ENCODE measurements around the gene PRKCB. TPM values are rescaled to one million over a fixed set of nuclear protein-coding genes. Genes with fewer than 3 reads are reported as not detected.

The PRKCB gene
- total and polyA plus RNA-seq, 2 experiments from 2014 or later, result 3.7 to 16.4 TPM

DNA sequence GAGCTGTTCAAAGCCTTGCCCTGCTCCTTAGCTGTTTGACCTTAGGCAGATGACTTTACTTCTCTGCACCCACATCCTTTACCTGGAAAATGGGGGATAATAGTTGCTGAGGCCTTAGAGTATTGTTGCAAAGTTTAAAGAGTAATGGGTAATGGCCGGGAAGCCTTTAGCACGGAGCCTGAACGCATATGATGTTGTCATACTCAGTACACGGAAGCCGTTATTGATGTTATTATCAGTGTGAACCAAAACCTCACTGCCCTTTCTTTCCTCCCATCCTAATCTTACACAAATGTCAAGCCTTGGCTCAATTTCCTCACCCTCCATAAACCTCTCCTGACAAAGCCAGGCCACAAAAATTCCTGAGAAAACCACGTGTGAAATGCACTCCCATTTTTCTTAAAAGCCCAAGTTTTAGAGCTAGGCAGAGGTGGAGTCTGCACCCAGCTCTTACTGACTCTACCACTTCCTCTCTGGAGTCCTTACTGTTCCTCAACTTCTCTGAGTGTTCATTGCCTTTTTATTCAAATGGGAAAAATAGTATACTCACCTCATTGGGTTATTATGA is 353.1 kb downstream of the PRKCB start:
- Mint-ChIP-seq H3K27ac (no peak overlapping the region), H3K4me1 (peaks cover 16% of the 10 kb centered on the region), H3K9me3 (no peaks in the 10 kb centered on the region), H3K27me3 (ENCODE audit: insufficient read depth, low read depth, poor library complexity) (peaks cover 4% of the 10 kb centered on the region), H3K4me3 (no peak overlapping the region), H3K36me3 (ENCODE audit: low read depth) (no peaks in the 10 kb centered on the region; the same call in 2 of the 3 replicates)
- DNase-seq (ENCODE audit: low spot score) (no peak), ATAC-seq (no peak)
- Histone ChIP-seq H3K4me1 (ENCODE audit: insufficient read depth) (peaks cover 8% of the 10 kb centered on the region), H3K27me3 (ENCODE audit: insufficient read depth) (no peaks in the 10 kb centered on the region), H3K4me3 (no peak overlapping the region), H3K79me2 (replicated peaks; ENCODE audit: insufficient read depth) (no peaks in the 10 kb centered on the region), H3F3A (replicated peaks; ENCODE audit: low read depth) (no peaks in the 10 kb centered on the region), H2AFZ (no peak overlapping the region), H3K27ac (ENCODE audit: low read depth) (no peak overlapping the region), H4K20me1 (replicated peaks; ENCODE audit: insufficient read depth) (no peaks in the 10 kb centered on the region), H3K36me3 (ENCODE audit: insufficient read depth) (no peaks in the 10 kb centered on the region), H3K4me2 (no peak overlapping the region), H3K9me2 (ENCODE audit: insufficient read depth) (no peaks in the 10 kb centered on the region)
- TF ChIP-seq EZH2phosphoT487 (IDR thresholded peaks at IDR 0.05; ENCODE audit: unreplicated experiment) (no peak), NANOG (IDR thresholded peaks at IDR 0.05; ENCODE audit: borderline replicate concordance) (no peak), JUNB (IDR thresholded peaks at IDR 0.05; ENCODE audit: unreplicated experiment) (no peak), ZNF114 (CRISPR knock-in tag; IDR thresholded peaks at IDR 0.05) (no peak), POLR2AphosphoS5 (IDR thresholded peaks at IDR 0.05; ENCODE audit: low read depth) (no peak), EZH2 (IDR thresholded peaks at IDR 0.05; ENCODE audit: low read depth, unreplicated experiment) (no peak), STAT1 (IDR thresholded peaks at IDR 0.05; ENCODE audit: unreplicated experiment) (no peak), CREB1 (CRISPR knock-in tag; IDR thresholded peaks at IDR 0.05; ENCODE audit: low read depth) (no peak), ZNF331 (CRISPR knock-in tag; IDR thresholded peaks at IDR 0.05; ENCODE audit: low read depth) (no peak)
- TF ChIP-seq, protein P1, sequence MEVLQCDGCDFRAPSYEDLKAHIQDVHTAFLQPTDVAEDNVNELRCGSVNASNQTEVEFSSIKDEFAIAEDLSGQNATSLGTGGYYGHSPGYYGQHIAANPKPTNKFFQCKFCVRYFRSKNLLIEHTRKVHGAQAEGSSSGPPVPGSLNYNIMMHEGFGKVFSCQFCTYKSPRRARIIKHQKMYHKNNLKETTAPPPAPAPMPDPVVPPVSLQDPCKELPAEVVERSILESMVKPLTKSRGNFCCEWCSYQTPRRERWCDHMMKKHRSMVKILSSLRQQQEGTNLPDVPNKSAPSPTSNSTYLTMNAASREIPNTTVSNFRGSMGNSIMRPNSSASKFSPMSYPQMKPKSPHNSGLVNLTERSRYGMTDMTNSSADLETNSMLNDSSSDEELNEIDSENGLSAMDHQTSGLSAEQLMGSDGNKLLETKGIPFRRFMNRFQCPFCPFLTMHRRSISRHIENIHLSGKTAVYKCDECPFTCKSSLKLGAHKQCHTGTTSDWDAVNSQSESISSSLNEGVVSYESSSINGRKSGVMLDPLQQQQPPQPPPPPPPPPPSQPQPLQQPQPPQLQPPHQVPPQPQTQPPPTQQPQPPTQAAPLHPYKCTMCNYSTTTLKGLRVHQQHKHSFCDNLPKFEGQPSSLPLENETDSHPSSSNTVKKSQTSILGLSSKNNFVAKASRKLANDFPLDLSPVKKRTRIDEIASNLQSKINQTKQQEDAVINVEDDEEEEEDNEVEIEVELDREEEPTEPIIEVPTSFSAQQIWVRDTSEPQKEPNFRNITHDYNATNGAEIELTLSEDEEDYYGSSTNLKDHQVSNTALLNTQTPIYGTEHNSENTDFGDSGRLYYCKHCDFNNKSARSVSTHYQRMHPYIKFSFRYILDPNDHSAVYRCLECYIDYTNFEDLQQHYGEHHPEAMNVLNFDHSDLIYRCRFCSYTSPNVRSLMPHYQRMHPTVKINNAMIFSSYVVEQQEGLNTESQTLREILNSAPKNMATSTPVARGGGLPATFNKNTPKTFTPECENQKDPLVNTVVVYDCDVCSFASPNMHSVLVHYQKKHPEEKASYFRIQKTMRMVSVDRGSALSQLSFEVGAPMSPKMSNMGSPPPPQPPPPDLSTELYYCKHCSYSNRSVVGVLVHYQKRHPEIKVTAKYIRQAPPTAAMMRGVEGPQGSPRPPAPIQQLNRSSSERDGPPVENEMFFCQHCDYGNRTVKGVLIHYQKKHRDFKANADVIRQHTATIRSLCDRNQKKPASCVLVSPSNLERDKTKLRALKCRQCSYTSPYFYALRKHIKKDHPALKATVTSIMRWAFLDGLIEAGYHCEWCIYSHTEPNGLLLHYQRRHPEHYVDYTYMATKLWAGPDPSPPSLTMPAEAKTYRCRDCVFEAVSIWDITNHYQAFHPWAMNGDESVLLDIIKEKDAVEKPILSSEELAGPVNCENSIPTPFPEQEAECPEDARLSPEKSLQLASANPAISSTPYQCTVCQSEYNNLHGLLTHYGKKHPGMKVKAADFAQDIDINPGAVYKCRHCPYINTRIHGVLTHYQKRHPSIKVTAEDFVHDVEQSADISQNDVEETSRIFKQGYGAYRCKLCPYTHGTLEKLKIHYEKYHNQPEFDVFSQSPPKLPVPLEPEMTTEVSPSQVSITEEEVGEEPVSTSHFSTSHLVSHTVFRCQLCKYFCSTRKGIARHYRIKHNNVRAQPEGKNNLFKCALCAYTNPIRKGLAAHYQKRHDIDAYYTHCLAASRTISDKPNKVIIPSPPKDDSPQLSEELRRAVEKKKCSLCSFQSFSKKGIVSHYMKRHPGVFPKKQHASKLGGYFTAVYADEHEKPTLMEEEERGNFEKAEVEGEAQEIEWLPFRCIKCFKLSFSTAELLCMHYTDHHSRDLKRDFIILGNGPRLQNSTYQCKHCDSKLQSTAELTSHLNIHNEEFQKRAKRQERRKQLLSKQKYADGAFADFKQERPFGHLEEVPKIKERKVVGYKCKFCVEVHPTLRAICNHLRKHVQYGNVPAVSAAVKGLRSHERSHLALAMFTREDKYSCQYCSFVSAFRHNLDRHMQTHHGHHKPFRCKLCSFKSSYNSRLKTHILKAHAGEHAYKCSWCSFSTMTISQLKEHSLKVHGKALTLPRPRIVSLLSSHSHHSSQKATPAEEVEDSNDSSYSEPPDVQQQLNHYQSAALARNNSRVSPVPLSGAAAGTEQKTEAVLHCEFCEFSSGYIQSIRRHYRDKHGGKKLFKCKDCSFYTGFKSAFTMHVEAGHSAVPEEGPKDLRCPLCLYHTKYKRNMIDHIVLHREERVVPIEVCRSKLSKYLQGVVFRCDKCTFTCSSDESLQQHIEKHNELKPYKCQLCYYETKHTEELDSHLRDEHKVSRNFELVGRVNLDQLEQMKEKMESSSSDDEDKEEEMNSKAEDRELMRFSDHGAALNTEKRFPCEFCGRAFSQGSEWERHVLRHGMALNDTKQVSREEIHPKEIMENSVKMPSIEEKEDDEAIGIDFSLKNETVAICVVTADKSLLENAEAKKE (CRISPR knock-in tag; IDR thresholded peaks at IDR 0.05), result no peak
- TF ChIP-seq, protein P2, sequence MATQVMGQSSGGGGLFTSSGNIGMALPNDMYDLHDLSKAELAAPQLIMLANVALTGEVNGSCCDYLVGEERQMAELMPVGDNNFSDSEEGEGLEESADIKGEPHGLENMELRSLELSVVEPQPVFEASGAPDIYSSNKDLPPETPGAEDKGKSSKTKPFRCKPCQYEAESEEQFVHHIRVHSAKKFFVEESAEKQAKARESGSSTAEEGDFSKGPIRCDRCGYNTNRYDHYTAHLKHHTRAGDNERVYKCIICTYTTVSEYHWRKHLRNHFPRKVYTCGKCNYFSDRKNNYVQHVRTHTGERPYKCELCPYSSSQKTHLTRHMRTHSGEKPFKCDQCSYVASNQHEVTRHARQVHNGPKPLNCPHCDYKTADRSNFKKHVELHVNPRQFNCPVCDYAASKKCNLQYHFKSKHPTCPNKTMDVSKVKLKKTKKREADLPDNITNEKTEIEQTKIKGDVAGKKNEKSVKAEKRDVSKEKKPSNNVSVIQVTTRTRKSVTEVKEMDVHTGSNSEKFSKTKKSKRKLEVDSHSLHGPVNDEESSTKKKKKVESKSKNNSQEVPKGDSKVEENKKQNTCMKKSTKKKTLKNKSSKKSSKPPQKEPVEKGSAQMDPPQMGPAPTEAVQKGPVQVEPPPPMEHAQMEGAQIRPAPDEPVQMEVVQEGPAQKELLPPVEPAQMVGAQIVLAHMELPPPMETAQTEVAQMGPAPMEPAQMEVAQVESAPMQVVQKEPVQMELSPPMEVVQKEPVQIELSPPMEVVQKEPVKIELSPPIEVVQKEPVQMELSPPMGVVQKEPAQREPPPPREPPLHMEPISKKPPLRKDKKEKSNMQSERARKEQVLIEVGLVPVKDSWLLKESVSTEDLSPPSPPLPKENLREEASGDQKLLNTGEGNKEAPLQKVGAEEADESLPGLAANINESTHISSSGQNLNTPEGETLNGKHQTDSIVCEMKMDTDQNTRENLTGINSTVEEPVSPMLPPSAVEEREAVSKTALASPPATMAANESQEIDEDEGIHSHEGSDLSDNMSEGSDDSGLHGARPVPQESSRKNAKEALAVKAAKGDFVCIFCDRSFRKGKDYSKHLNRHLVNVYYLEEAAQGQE (IDR thresholded peaks at IDR 0.05; ENCODE audit: unreplicated experiment), result no peak
- TF ChIP-seq, protein P3, sequence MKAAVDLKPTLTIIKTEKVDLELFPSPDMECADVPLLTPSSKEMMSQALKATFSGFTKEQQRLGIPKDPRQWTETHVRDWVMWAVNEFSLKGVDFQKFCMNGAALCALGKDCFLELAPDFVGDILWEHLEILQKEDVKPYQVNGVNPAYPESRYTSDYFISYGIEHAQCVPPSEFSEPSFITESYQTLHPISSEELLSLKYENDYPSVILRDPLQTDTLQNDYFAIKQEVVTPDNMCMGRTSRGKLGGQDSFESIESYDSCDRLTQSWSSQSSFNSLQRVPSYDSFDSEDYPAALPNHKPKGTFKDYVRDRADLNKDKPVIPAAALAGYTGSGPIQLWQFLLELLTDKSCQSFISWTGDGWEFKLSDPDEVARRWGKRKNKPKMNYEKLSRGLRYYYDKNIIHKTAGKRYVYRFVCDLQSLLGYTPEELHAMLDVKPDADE (IDR thresholded peaks at IDR 0.05), result no peak
- TF ChIP-seq, protein P4, sequence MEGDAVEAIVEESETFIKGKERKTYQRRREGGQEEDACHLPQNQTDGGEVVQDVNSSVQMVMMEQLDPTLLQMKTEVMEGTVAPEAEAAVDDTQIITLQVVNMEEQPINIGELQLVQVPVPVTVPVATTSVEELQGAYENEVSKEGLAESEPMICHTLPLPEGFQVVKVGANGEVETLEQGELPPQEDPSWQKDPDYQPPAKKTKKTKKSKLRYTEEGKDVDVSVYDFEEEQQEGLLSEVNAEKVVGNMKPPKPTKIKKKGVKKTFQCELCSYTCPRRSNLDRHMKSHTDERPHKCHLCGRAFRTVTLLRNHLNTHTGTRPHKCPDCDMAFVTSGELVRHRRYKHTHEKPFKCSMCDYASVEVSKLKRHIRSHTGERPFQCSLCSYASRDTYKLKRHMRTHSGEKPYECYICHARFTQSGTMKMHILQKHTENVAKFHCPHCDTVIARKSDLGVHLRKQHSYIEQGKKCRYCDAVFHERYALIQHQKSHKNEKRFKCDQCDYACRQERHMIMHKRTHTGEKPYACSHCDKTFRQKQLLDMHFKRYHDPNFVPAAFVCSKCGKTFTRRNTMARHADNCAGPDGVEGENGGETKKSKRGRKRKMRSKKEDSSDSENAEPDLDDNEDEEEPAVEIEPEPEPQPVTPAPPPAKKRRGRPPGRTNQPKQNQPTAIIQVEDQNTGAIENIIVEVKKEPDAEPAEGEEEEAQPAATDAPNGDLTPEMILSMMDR (conservative IDR thresholded peaks at IDR 0.05; ENCODE audit: low read depth in 2 of 2), result no peak
